Neural crest cell (in vitro differentiated cells): ENCODE results near the gene FGF1. TPM values are rescaled to one million over a fixed set of nuclear protein-coding genes. Genes with fewer than 3 reads are reported as not detected.

Experiments used
- DNase-seq: peaks from one replicate; pipeline ENCODE4 v3.0.0; 2021; ENCODE audit warnings: low read depth, mixed read lengths, low spot score
- H3K27ac Mint-ChIP-seq: one replicate; pipeline ENCODE4 v1.8.0; 2021; ENCODE audit warnings: mild to moderate bottlenecking, mixed read lengths; ENCODE audit not compliant: unreplicated experiment
- H3K27me3 Mint-ChIP-seq: 2 replicates; pipeline ENCODE4 v1.8.0; 2021; ENCODE audit warnings: low read depth, mild to moderate bottlenecking, mixed read lengths
- H3K36me3 Mint-ChIP-seq: 2 replicates; pipeline ENCODE4 v1.8.0; 2021; ENCODE audit warnings: low read depth, mild to moderate bottlenecking, mixed read lengths
- H3K4me1 Mint-ChIP-seq: 2 replicates; pipeline ENCODE4 v1.8.0; 2021; ENCODE audit warnings: mixed read lengths
- H3K4me3 Mint-ChIP-seq: one replicate; pipeline ENCODE4 v1.8.0; 2021; ENCODE audit warnings: mild to moderate bottlenecking, mixed read lengths
- H3K9me3 Mint-ChIP-seq: 2 replicates; pipeline ENCODE4 v1.8.0; 2021; ENCODE audit warnings: mixed read lengths
- CTCF ChIP-seq: fragments of 200-600 bp; sonication (generic); conservative IDR thresholded peaks from 2 replicates; pipeline ENCODE4 v1.5.0; 2021; ENCODE audit warnings: antibody characterized with exemption, mild to moderate bottlenecking
- long read RNA-seq: library from polyadenylated mRNA; unstranded; transcript quantifications from one replicate; pipeline ENCODE4 v2.0.0, GENCODE V29; 2020
- total RNA-seq: library from RNA; stranded (reverse); gene quantifications from 2 replicates; pipeline ENCODE4 v1.2.1, GENCODE V29; 2021

The FGF1 gene
- not detected in 2 replicates for total RNA-seq
- long read RNA-seq = 0 reads

- DNase-seq = no peak
- H3K4me3 Mint-ChIP-seq = peak within 1 kb of the TSS; percentile 61
- no peak for TF ChIP-seq CTCF
- no peaks in the 10 kb centered on the region for H3K27me3 Mint-ChIP-seq
- peak within 1 kb of the TSS; percentile 97 for H3K27ac Mint-ChIP-seq
- H3K4me1 Mint-ChIP-seq = peaks cover 44% of the 10 kb centered on the region
- peaks cover 3% of the 10 kb centered on the region for H3K9me3 Mint-ChIP-seq
- H3K36me3 Mint-ChIP-seq = no peaks in the 10 kb centered on the region
Observed at GRCh38 chr5:142685418-142686209, at the start of gene FGF1. FGF1 (minus strand) TSS chr5:142686090; CDS start chr5:142614127, 71,963 bp downstream.

DNA sequence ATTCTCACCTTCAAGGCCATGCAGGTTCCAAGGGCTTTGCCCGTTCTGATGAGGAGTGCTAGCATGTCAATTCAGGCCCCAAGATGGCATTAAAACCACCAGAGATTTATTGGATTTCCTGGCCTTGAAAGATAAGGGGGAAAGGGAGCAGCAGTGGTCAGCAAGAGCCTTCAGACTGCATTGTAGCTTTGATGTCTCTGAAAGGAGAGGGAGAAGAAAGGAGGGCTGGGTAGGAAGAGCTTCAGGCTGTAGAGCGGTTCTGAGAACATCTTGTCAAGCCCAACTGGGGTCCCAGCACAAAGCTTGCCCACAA lies 41.8 kb upstream of the FGF1 start:
- H3K27me3 Mint-ChIP-seq = no peaks in the 10 kb centered on the region
- TF ChIP-seq CTCF = no peak
- no peak for DNase-seq
- no peaks in the 10 kb centered on the region for H3K9me3 Mint-ChIP-seq
- H3K36me3 Mint-ChIP-seq = no peaks in the 10 kb centered on the region
- no peak overlapping the region for H3K4me3 Mint-ChIP-seq
- peaks cover 12% of the 10 kb centered on the region for H3K4me1 Mint-ChIP-seq
- no peak overlapping the region for H3K27ac Mint-ChIP-seq

DNA sequence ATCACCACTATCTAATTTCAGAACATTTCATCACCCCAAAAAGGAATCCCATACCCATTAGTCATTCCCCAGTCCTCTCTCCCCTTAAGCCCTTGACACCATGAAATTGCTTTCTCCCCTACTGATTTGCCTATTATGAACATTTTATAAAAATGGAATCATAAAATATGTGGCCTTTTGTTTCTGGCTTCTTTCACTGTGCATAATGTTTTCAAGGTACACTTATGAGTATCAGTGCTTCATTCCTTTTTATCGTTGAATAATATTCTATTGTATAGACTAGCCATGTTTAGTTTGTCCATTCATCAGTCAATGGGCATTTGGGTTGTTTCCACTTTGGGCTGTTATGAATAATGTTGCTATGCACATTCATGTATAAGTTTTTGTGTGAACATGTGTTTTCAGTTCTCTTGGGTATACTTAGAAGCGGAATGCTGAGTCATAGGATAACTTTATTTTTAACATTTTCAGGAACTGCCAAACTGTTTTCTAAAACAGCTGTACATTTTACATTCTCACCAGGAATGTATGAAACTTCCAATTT lies 40.4 kb upstream of the FGF1 start:
- Mint-ChIP-seq H3K4me1 (peaks cover 16% of the 10 kb centered on the region), H3K36me3 (no peaks in the 10 kb centered on the region), H3K4me3 (no peak overlapping the region), H3K9me3 (no peaks in the 10 kb centered on the region), H3K27me3 (no peaks in the 10 kb centered on the region), H3K27ac (no peak overlapping the region)
- TF ChIP-seq CTCF = no peak
- no peak for DNase-seq

DNA sequence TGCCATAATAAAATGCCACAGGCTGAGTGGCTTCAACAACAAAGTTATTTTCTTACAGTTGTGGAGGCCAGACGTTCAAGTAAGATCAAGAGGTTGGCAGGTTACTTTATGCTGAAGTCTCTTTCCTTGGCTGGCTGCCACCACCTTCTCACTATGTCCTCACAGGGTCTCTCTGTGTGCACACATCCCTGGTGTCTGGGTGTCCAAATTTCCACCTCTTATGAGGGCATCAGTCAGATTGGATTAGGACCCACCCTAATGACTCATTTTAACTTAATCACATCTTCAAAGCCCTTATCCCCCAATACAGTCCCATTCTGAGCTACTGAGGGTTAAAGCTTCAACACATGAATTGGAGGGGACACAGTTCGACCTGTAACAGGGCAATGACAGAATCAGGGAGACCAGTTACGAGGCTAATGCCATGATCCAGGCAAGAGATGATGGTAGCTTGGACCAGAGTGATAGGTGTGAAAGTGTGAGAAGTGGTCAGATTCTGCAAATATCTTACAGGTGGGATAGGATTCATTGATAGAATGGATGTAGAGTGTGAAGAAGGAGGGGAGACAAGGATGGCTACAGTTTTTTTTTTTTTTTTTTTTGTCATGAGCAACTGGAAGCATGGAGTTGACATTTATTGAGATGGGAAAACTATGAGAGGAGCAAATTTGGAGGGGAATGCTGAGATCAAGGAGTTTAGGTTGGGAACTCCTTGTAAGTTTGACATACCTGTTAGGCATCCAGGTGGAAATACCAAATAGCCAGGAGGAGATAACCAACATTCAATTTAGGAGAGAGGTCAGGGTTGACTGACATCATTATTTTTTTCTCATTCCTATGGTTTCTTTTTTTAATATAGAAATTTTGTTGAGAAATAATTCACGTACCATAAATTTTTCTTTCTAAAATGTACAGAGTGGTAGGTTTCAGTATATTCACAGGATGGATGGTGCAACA lies 39.6 kb upstream of the FGF1 start:
- no peaks in the 10 kb centered on the region for H3K9me3 Mint-ChIP-seq
- TF ChIP-seq CTCF = no peak
- no peak overlapping the region for H3K27ac Mint-ChIP-seq
- H3K27me3 Mint-ChIP-seq = no peaks in the 10 kb centered on the region
- peaks cover 16% of the 10 kb centered on the region for H3K4me1 Mint-ChIP-seq
- H3K4me3 Mint-ChIP-seq = no peak overlapping the region
- no peak for DNase-seq
- H3K36me3 Mint-ChIP-seq = no peaks in the 10 kb centered on the region

DNA sequence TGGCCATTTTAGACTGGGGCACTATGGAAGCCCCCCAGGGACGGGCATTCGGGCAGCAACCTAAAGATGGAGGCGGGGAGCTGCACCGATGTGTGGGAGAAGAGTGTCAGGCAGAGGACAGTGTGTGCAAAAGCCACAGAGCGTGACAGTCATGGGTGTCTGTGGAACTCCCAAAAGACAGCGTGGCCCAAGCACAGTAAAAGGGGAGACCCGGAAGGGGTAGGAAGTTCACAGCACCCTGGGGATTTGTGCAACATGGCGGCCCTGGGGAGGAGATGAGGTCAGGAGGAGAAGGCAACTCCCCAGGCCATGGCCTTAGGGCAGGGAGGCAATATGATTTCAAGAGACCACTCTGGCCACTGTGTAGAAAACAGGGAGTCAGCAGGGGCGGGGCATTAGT lies 38.9 kb upstream of the FGF1 start:
- peaks cover 20% of the 10 kb centered on the region for H3K4me1 Mint-ChIP-seq
- H3K4me3 Mint-ChIP-seq = no peak overlapping the region

More for the DNA sequence above, 38.9 kb upstream of the FGF1 start:
- Mint-ChIP-seq H3K36me3 (no peaks in the 10 kb centered on the region), H3K27me3 (no peaks in the 10 kb centered on the region), H3K27ac (no peak overlapping the region), H3K9me3 (no peaks in the 10 kb centered on the region)
- no peak for DNase-seq
- no peak for TF ChIP-seq CTCF
